ENCODE results near the gene RNASE13. TPM values are rescaled to one million over a fixed set of nuclear protein-coding genes. Genes with fewer than 3 reads are reported as not detected.

RNASE13 gene
- total RNA-seq, 1 donor from 2014 or later, result not detected

Other genes starting within 250 kb of the RNASE13 start
- 515 TPM for gene RNASE1, start 232.0 kb downstream of the RNASE13 start, total RNA-seq
- not detected for gene RNASE3, start 143.4 kb downstream of the RNASE13 start, total RNA-seq
- not detected for gene RNASE2, start 79.3 kb downstream of the RNASE13 start, total RNA-seq
- gene METTL17, start 44.8 kb downstream of the RNASE13 start, total RNA-seq, result 38.8 TPM
- gene SLC39A2, start 35.5 kb downstream of the RNASE13 start, total RNA-seq, result not detected
- 216 TPM for gene NDRG2, start 9.7 kb downstream of the RNASE13 start, total RNA-seq
- gene TPPP2, start 4.6 kb downstream of the RNASE13 start, total RNA-seq, result not detected
- gene RNASE7, start 7.6 kb upstream of the RNASE13 start, total RNA-seq, result not detected
- gene RNASE8, start 23.0 kb upstream of the RNASE13 start, total RNA-seq, result not detected
- 64.8 TPM for gene ARHGEF40, start 35.5 kb upstream of the RNASE13 start, total RNA-seq
- gene ZNF219, start 63.8 kb upstream of the RNASE13 start, total RNA-seq, result 62.9 TPM
- gene TMEM253, start 66.3 kb upstream of the RNASE13 start, total RNA-seq, result not detected
- gene OR5AU1, start 121.3 kb upstream of the RNASE13 start, total RNA-seq, result not detected
- gene HNRNPC, start 234.6 kb upstream of the RNASE13 start, total RNA-seq, result 303 TPM
- not detected for gene RPGRIP1, start 245.3 kb upstream of the RNASE13 start, total RNA-seq